GM12892 (cell line): ENCODE measurements around the gene SLC9A9.

Source experiments
- POLR2A ChIP-seq: IDR thresholded peaks from 2 replicates; pipeline ENCODE4 v1.6.1; 2011; ENCODE audit warnings: low read depth, low read length, control low read depth
- POLR2AphosphoS5 ChIP-seq: IDR thresholded peaks from 2 replicates; pipeline ENCODE4 v1.6.1; 2011; ENCODE audit warnings: low read depth, low read length, control low read depth
- TAF1 ChIP-seq: IDR thresholded peaks from 2 replicates; pipeline ENCODE4 v1.6.1; 2011; ENCODE audit warnings: low read depth, mild to moderate bottlenecking, control low read depth, low read length, borderline replicate concordance

GRCh38 chr3:143769616-143770015 lies 78.7 kb downstream of the SLC9A9 start:
- TF ChIP-seq POLR2A: no peak
- TF ChIP-seq TAF1: no peak
- no peak for TF ChIP-seq POLR2AphosphoS5
